ENCODE data around the gene TAOK1. TPM values are rescaled to one million over a fixed set of nuclear protein-coding genes. Genes with fewer than 3 reads are reported as not detected.
A peak's percentile ranks its signal among the peaks of the same experiment; 100 is the strongest.

The TAOK1 gene
- total and polyA plus RNA-seq, 2 donors (not counting 1 experiment from before 2014, with no cell fraction given), result 9.8 to 80.7 TPM

DNA sequence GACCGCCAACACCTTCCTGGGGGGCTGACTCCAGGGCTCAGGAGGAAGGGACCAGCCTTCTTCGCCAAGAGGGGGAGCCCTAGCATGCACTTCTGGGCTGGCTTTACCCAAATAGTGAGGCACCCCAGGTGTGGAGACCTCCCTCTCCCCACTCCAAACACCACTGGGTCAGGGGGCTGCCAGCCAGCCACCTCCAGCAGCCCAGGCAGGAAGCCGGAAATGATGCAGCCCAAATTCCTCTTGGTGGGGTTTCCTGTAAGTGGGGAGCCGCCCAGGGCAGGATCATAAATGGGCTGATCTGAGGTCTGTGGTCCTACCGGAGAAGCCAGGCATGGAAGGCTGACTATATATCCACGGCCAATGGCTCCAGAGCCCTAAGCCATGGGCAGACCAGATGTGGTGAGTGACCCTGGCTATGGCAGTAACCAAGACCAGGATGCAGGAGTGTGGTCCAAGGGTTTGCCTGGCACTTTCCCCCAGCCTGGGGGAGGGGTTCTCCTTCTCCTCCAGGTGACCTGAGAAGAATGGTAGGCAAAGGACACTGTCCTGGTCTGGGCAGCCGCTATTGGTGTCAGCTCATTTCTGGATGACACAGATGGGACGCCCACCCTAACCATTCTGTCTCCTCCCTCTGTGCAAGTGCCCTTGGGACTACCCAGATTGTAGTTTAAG, 195.1 kb downstream of the TAOK1 start:
- ChIA-PET CTCF (interaction anchor here (0.7 to 24.3 kb wide), 6 partner anchors 12 to 215 kb away, joined by 3 to 336 read pairs (median 5); no protein-coding TSS in a partner anchor), POLR2A (interaction anchor here (1.0 kb wide), 1 partner anchor 8 kb away, joined by 3 read pairs; the partner anchor contains the start of gene ANKRD13B)
- Histone ChIP-seq H3K4me1 (ENCODE audit: control insufficient read depth in 2 of 2, insufficient read depth in 2 of 2, low read length in 2 of 2) (peaks cover 40 to 51% of the 10 kb centered on the region in 2 donors), H4K20me1 (ENCODE audit: control insufficient read depth, insufficient read depth, low read length, poor library complexity, severe bottlenecking) (peaks cover 45% of the 10 kb centered on the region), H3K9ac (ENCODE audit: low read length) (peak overlapping the region; percentile 29), H3K79me2 (ENCODE audit: control insufficient read depth, insufficient read depth, low read length) (peaks cover 71% of the 10 kb centered on the region), H2AFZ (ENCODE audit: insufficient read depth, low read depth, low read length, poor library complexity, severe bottlenecking) (peak overlapping the region; percentile 9), H3K36me3 (replicated peaks in 1 of 2; ENCODE audit: control extremely low read depth in 1 of 2, control insufficient read depth in 1 of 2, extremely low read depth in 1 of 2, insufficient read depth in 2 of 2, low read length in 1 of 2) (peaks cover 0 to 19% of the 10 kb centered on the region in 2 experiments), H3K27ac (ENCODE audit: low read length in 2 of 2) (peak overlapping the region in 1 of 2 donors; percentile 29), H3K9me3 (ENCODE audit: control extremely low read depth in 1 of 3, control insufficient read depth in 2 of 3, insufficient read depth in 1 of 3, low read length in 2 of 3) (no peaks in the 10 kb centered on the region), H3K27me3 (replicated peaks in 1 of 4; ENCODE audit: control extremely low read depth in 1 of 4, control insufficient read depth in 3 of 4, insufficient read depth in 4 of 4, low read length in 3 of 4) (no peaks in the 10 kb centered on the region), H3K4me2 (replicated peaks; ENCODE audit: low read depth, low read length, poor library complexity, severe bottlenecking) (peak overlapping the region; percentile 69), H3K4me3 (ENCODE audit: control extremely low read depth in 1 of 5, extremely low read depth in 1 of 5, insufficient read depth in 1 of 5, low read depth in 2 of 5, low read length in 4 of 5) (peak overlapping the region in 2 of 5 experiments; percentile 2 to 16)
- no peaks in the 10 kb centered on the region for H3K9me3 Mint-ChIP-seq (ENCODE audit: insufficient read depth)
- no peak for TF ChIP-seq EZH2 (IDR thresholded peaks at IDR 0.05; ENCODE audit: borderline replicate concordance, insufficient read depth, low read depth, low read length, poor library complexity, severe bottlenecking)
- TF ChIP-seq, protein P1, sequence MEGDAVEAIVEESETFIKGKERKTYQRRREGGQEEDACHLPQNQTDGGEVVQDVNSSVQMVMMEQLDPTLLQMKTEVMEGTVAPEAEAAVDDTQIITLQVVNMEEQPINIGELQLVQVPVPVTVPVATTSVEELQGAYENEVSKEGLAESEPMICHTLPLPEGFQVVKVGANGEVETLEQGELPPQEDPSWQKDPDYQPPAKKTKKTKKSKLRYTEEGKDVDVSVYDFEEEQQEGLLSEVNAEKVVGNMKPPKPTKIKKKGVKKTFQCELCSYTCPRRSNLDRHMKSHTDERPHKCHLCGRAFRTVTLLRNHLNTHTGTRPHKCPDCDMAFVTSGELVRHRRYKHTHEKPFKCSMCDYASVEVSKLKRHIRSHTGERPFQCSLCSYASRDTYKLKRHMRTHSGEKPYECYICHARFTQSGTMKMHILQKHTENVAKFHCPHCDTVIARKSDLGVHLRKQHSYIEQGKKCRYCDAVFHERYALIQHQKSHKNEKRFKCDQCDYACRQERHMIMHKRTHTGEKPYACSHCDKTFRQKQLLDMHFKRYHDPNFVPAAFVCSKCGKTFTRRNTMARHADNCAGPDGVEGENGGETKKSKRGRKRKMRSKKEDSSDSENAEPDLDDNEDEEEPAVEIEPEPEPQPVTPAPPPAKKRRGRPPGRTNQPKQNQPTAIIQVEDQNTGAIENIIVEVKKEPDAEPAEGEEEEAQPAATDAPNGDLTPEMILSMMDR (IDR thresholded peaks at IDR 0.05), result no peak
- H3K4me1 Mint-ChIP-seq, result peaks cover 55% of the 10 kb centered on the region
- peak overlapping the region; percentile 41 for H3K27ac Mint-ChIP-seq
- intact Hi-C loops (cut with micrococcal nuclease), result no loop called here
- 49% methylated on average over 7 of the region's 8 CpGs for WGBS (ENCODE audit: insufficient coverage)
- peak overlapping the region; percentile 37 for H3K4me3 Mint-ChIP-seq
- no peak for ATAC-seq (ENCODE audit: low read depth)
- no peaks in the 10 kb centered on the region for H3K27me3 Mint-ChIP-seq
- no peak for DNase-seq

Data from B cell (primary cell).